Sigmoid colon (tissue), 7 donors: Measurements from ENCODE around the gene CAMSAP3. TPM values are rescaled to one million over a fixed set of nuclear protein-coding genes. Genes with fewer than 3 reads are reported as not detected.

Experiments
- DNase-seq: peaks from one replicate; pipeline ENCODE4 v3.0.0-alpha.2; 2019
- H3K27ac ChIP-seq, 4 donors: fragments of 200-600 bp; sonication (generic); one replicate each; pipeline ENCODE4 v1.5.1; 2016 to 2019; ENCODE audit warnings: mild to moderate bottlenecking in 1 of 4
- H3K27me3 ChIP-seq, 3 donors: fragments of 200-600 bp; sonication (generic); one replicate each; pipeline ENCODE4 v1.5.1; 2019; ENCODE audit warnings: mild to moderate bottlenecking in 1 of 3
- H3K36me3 ChIP-seq, 4 donors: fragments of 200-600 bp; sonication (generic); one replicate each; pipeline ENCODE4 v1.5.1; 2016 to 2019
- H3K4me1 ChIP-seq, 4 donors: fragments of 200-600 bp; sonication (generic); one replicate each; pipeline ENCODE4 v1.5.1; 2017 to 2019
- H3K4me3 ChIP-seq, 4 donors: fragments of 200-600 bp; sonication (generic); one replicate each; pipeline ENCODE4 v1.5.1; 2017 to 2019; ENCODE audit warnings: mild to moderate bottlenecking in 2 of 4, moderate library complexity in 1 of 4
- H3K9me3 ChIP-seq, 4 donors: fragments of 200-600 bp in 3 of 4; sonication (generic) in 3 of 4; one replicate each; pipeline versions ENCODE4 v1.5.1 to v1.6.1; 2013 to 2019
- CTCF ChIP-seq, 4 experiments: fragments of 450-650 bp in 3 of 4; fragments of 200-600 bp in 1 of 4; IDR thresholded peaks; one replicate each; pipeline ENCODE4 v1.5.1; 2016 to 2019; ENCODE audit warnings: antibody characterized with exemption in 4 of 4, mild to moderate bottlenecking in 3 of 4, moderate library complexity in 2 of 4
- EP300 ChIP-seq, 4 donors: sonication (generic); formaldehyde crosslinking; IDR thresholded peaks; one replicate each; pipeline ENCODE4 v1.6.1; 2017; ENCODE audit warnings: antibody characterized with exemption in 4 of 4
- POLR2A ChIP-seq, 2 donors: fragments of 450-650 bp; IDR thresholded peaks; one replicate each; pipeline ENCODE4 v1.6.1; 2016; ENCODE audit warnings: antibody characterized with exemption in 2 of 2, mild to moderate bottlenecking in 2 of 2, moderate library complexity in 2 of 2
- POLR2AphosphoS5 ChIP-seq, 4 donors: sonication (generic); formaldehyde crosslinking; IDR thresholded peaks; one replicate each; pipeline ENCODE4 v1.6.1; 2017; ENCODE audit warnings: antibody characterized with exemption in 4 of 4
- WGBS, 2 donors: extraction: QIAGEN DNeasy Blood & Tissue Kit; methylation state at CpG; one replicate each; pipeline ENCODE4 v1.1.7; 2013; 5-methylcytosine and 5-hydroxymethylcytosine counted together
- intact Hi-C: fragments of 100-400 bp; cut with DNase I; formaldehyde crosslinking; loops from one replicate; pipeline ENCODE4 v1.15.1; 2023
- polyA plus RNA-seq, 3 donors: library from polyadenylated mRNA; stranded (reverse); fragments of 200-250 nt; gene quantifications; one replicate each; pipeline ENCODE4 v1.2.3, GENCODE V29; 2013
- total RNA-seq, 4 donors: library from RNA; depleted of rRNA; stranded (reverse); fragments of >200 nt; gene quantifications; one replicate each; pipeline ENCODE4 v1.1.0, GENCODE V29; 2016
- donor health status: healthy with polysubstance abuse.
- donor health status: Bipolar disorder and iron deficiency.
- donor health status: healthy.

CAMSAP3 gene
- total and polyA plus RNA-seq, 7 donors = under 0.01 to 37.2 (median 7.9) TPM; not detected in 1

- no peak for DNase-seq
- Histone ChIP-seq H3K27ac (no peak overlapping the region), H3K27me3 (no peaks in the 10 kb centered on the region), H3K36me3 (peaks cover 28 to 83% (median 61%) of the 10 kb centered on the region in 4 donors), H3K9me3 (no peaks in the 10 kb centered on the region), H3K4me1 (peaks cover 0 to 11% (median 11%) of the 10 kb centered on the region in 4 donors), H3K4me3 (no peak overlapping the region)
- 83 to 86% methylated on average over 62 of the region's 62 CpGs for WGBS, 2 donors
- no peak for TF ChIP-seq POLR2A (IDR thresholded peaks at IDR 0.05)
- no peak for TF ChIP-seq EP300 (IDR thresholded peaks at IDR 0.05)
- no peak for TF ChIP-seq CTCF (IDR thresholded peaks at IDR 0.05)
- no peak for TF ChIP-seq POLR2AphosphoS5 (IDR thresholded peaks at IDR 0.05)
- intact Hi-C loops = no loop called here
Observed at GRCh38 chr19:7554990-7555864, 40.4 kb upstream of the CAMSAP3 start.

- Histone ChIP-seq H3K27ac (no peak overlapping the region), H3K4me3 (no peak overlapping the region), H3K9me3 (no peaks in the 10 kb centered on the region), H3K36me3 (peaks cover 30 to 92% (median 67%) of the 10 kb centered on the region in 4 donors), H3K4me1 (peaks cover 0 to 1% (median under 1%) of the 10 kb centered on the region in 4 donors), H3K27me3 (no peaks in the 10 kb centered on the region)
- 96 to 97% methylated on average over 54 of the region's 54 CpGs for WGBS, 2 donors
- intact Hi-C loops = no loop called here
- no peak for TF ChIP-seq CTCF (IDR thresholded peaks at IDR 0.05)
- TF ChIP-seq POLR2AphosphoS5 (IDR thresholded peaks at IDR 0.05) = no peak
- no peak for TF ChIP-seq POLR2A (IDR thresholded peaks at IDR 0.05)
- DNase-seq = no peak
Observed at GRCh38 chr19:7556696-7557315, 38.9 kb upstream of the CAMSAP3 start.

- no peak for DNase-seq
- H3K9me3 ChIP-seq = no peaks in the 10 kb centered on the region
- H3K27ac ChIP-seq = no peak overlapping the region
- no peak for TF ChIP-seq EP300 (IDR thresholded peaks at IDR 0.05)
- intact Hi-C loops = no loop called here
- no peaks in the 10 kb centered on the region for H3K27me3 ChIP-seq
- WGBS, 2 donors = 91 to 94% methylated on average over 18 of the region's 18 CpGs
- no peaks in the 10 kb centered on the region for H3K4me1 ChIP-seq
- H3K4me3 ChIP-seq = no peak overlapping the region
- peaks cover 30 to 82% (median 65%) of the 10 kb centered on the region in 4 donors for H3K36me3 ChIP-seq
Observed at GRCh38 chr19:7558667-7559066, 37.0 kb upstream of the CAMSAP3 start.

GRCh38 chr19:7559102-7559501 is 36.6 kb upstream of the CAMSAP3 start:
- WGBS, 2 donors = 63 to 96% methylated on average over 4 of the region's 4 CpGs
- Histone ChIP-seq H3K36me3 (peaks cover 30 to 77% (median 63%) of the 10 kb centered on the region in 4 donors), H3K27ac (no peak overlapping the region), H3K9me3 (no peaks in the 10 kb centered on the region), H3K27me3 (no peaks in the 10 kb centered on the region), H3K4me1 (no peaks in the 10 kb centered on the region), H3K4me3 (no peak overlapping the region)
- intact Hi-C loops = no loop called here
- TF ChIP-seq POLR2AphosphoS5 (IDR thresholded peaks at IDR 0.05) (no peak), EP300 (IDR thresholded peaks at IDR 0.05) (no peak), CTCF (IDR thresholded peaks at IDR 0.05) (no peak), POLR2A (IDR thresholded peaks at IDR 0.05) (no peak)
- DNase-seq = no peak

GRCh38 chr19:7560255-7560654 is 35.4 kb upstream of the CAMSAP3 start:
- no peak for DNase-seq
- Histone ChIP-seq H3K27me3 (no peaks in the 10 kb centered on the region), H3K4me1 (no peaks in the 10 kb centered on the region), H3K9me3 (no peaks in the 10 kb centered on the region), H3K4me3 (no peak overlapping the region), H3K27ac (no peak overlapping the region), H3K36me3 (peaks cover 30 to 66% (median 53%) of the 10 kb centered on the region in 4 donors)
- 94% methylated on average over 2 of the region's 2 CpGs for WGBS, 2 donors
- intact Hi-C loops = loop anchor here (10.0 kb wide), 1 partner anchor 435 kb away; no protein-coding TSS in a partner anchor
- TF ChIP-seq POLR2AphosphoS5 (IDR thresholded peaks at IDR 0.05) (no peak), POLR2A (IDR thresholded peaks at IDR 0.05) (no peak), EP300 (IDR thresholded peaks at IDR 0.05) (no peak), CTCF (IDR thresholded peaks at IDR 0.05) (no peak)
